ENCODE results near the gene PIK3R5. TPM values are rescaled to one million over a fixed set of nuclear protein-coding genes. Genes with fewer than 3 reads are reported as not detected.

PIK3R5 gene
- total RNA-seq, 2 experiments from 2014 or later: 153 to 159 TPM

GRCh38 chr17:8835106-8835505 lies 130.4 kb downstream of the PIK3R5 start:
- H3K9me3 Mint-ChIP-seq: no peaks in the 10 kb centered on the region
- no peaks in the 10 kb centered on the region for H3K27me3 Mint-ChIP-seq
- H3K4me1 ChIP-seq (ENCODE audit: insufficient read depth, low read length): no peaks in the 10 kb centered on the region
- ChIA-PET CTCF (no interaction called here), POLR2A (no interaction called here)
- H3K36me3 Mint-ChIP-seq (ENCODE audit: low read depth): no peaks in the 10 kb centered on the region
- H3K27ac ChIP-seq (ENCODE audit: low read depth in 1 of 2, low read length in 2 of 2): no peak overlapping the region
- H3K27ac Mint-ChIP-seq: no peak overlapping the region
- no peaks in the 10 kb centered on the region for H3K9me3 ChIP-seq (ENCODE audit: control insufficient read depth in 1 of 2, insufficient read depth in 1 of 2, low read length in 2 of 2)
- no peak overlapping the region for H3K4me3 ChIP-seq (ENCODE audit: low read length)
- intact Hi-C loops (cut with DNase I, micrococcal nuclease): no loop called here
- H3K4me1 Mint-ChIP-seq (ENCODE audit: low read depth): no peaks in the 10 kb centered on the region
- no peak overlapping the region for H3K4me3 Mint-ChIP-seq
- no peak for TF ChIP-seq CTCF (IDR thresholded peaks at IDR 0.05)
- no peaks in the 10 kb centered on the region for H3K27me3 ChIP-seq (ENCODE audit: control insufficient read depth in 1 of 2, insufficient read depth in 2 of 2, low read length in 2 of 2)
- ATAC-seq (ENCODE audit: poor library complexity): no peak
- H3K36me3 ChIP-seq (ENCODE audit: insufficient read depth, low read length): no peaks in the 10 kb centered on the region
- DNase-seq: no peak

GRCh38 chr17:8832711-8833352 lies 132.7 kb downstream of the PIK3R5 start:
- H3K4me1 Mint-ChIP-seq (ENCODE audit: low read depth): no peaks in the 10 kb centered on the region
- Histone ChIP-seq H3K4me1 (ENCODE audit: insufficient read depth, low read length) (no peaks in the 10 kb centered on the region), H3K36me3 (ENCODE audit: insufficient read depth, low read length) (no peaks in the 10 kb centered on the region), H3K4me3 (ENCODE audit: low read length) (no peak overlapping the region), H3K27ac (ENCODE audit: low read depth in 1 of 2, low read length in 2 of 2) (no peak overlapping the region), H3K27me3 (ENCODE audit: control insufficient read depth in 1 of 2, insufficient read depth in 2 of 2, low read length in 2 of 2) (no peaks in the 10 kb centered on the region), H3K9me3 (ENCODE audit: control insufficient read depth in 1 of 2, insufficient read depth in 1 of 2, low read length in 2 of 2) (no peaks in the 10 kb centered on the region)
- H3K36me3 Mint-ChIP-seq (ENCODE audit: low read depth): no peaks in the 10 kb centered on the region
- DNase-seq (peak in 8 of 14 experiments; percentile 5 to 44 (median 15)), ATAC-seq (ENCODE audit: poor library complexity) (no peak)
- no peak overlapping the region for H3K4me3 Mint-ChIP-seq
- CTCF ChIA-PET: no interaction called here
- POLR2A ChIA-PET: no interaction called here
- peak; percentile 57 for TF ChIP-seq CTCF (IDR thresholded peaks at IDR 0.05)
- H3K27me3 Mint-ChIP-seq: no peaks in the 10 kb centered on the region
- H3K9me3 Mint-ChIP-seq: no peaks in the 10 kb centered on the region
- H3K27ac Mint-ChIP-seq: no peak overlapping the region
- intact Hi-C loops (cut with DNase I, micrococcal nuclease): no loop called here

GRCh38 chr17:8831234-8831849 lies 134.2 kb downstream of the PIK3R5 start:
- DNase-seq (no peak), ATAC-seq (ENCODE audit: poor library complexity) (no peak)
- no peak for TF ChIP-seq CTCF (IDR thresholded peaks at IDR 0.05)
- no peak overlapping the region for H3K4me3 ChIP-seq (ENCODE audit: low read length)
- CTCF ChIA-PET: interaction anchor here (0.7 kb wide), 1 partner anchor 97 kb away, joined by 3 read pairs; no protein-coding TSS in a partner anchor
- no peaks in the 10 kb centered on the region for H3K36me3 ChIP-seq (ENCODE audit: insufficient read depth, low read length)
- Mint-ChIP-seq H3K27me3 (no peaks in the 10 kb centered on the region), H3K27ac (no peak overlapping the region), H3K36me3 (ENCODE audit: low read depth) (no peaks in the 10 kb centered on the region), H3K9me3 (no peaks in the 10 kb centered on the region), H3K4me1 (ENCODE audit: low read depth) (no peaks in the 10 kb centered on the region), H3K4me3 (no peak overlapping the region)
- H3K27ac ChIP-seq (ENCODE audit: low read depth in 1 of 2, low read length in 2 of 2): no peak overlapping the region
- intact Hi-C loops (cut with DNase I, micrococcal nuclease): no loop called here
- no peaks in the 10 kb centered on the region for H3K9me3 ChIP-seq (ENCODE audit: control insufficient read depth in 1 of 2, insufficient read depth in 1 of 2, low read length in 2 of 2)
- POLR2A ChIA-PET: no interaction called here
- H3K27me3 ChIP-seq (ENCODE audit: control insufficient read depth in 1 of 2, insufficient read depth in 2 of 2, low read length in 2 of 2): no peaks in the 10 kb centered on the region
- no peaks in the 10 kb centered on the region for H3K4me1 ChIP-seq (ENCODE audit: insufficient read depth, low read length)

Measured in CD4-positive, alpha-beta T cell (primary cell).